GM12864 (cell line): ENCODE measurements around the gene BCAS3.
"Not testable (repeated sequence)": the region's sequence is repeated elsewhere in the genome, so short reads cannot be mapped to it uniquely, and the experiment has no call there.

Experiments
- DNase-seq: peaks from one replicate; pipeline ENCODE4 v3.0.0-alpha.2; 2011; ENCODE audit warnings: low read depth
- H3K4me3 ChIP-seq: 2 replicates; pipeline ENCODE4 v1.5.1; 2011; ENCODE audit warnings: mild to moderate bottlenecking, low read depth, low read length, control low read depth
- CTCF ChIP-seq: IDR thresholded peaks from 2 replicates; pipeline ENCODE4 v1.5.1; 2011; ENCODE audit warnings: low read depth, mild to moderate bottlenecking, moderate library complexity, low read length, control low read depth, inconsistent platforms; ENCODE audit errors: missing control alignments

BCAS3 gene

DNA sequence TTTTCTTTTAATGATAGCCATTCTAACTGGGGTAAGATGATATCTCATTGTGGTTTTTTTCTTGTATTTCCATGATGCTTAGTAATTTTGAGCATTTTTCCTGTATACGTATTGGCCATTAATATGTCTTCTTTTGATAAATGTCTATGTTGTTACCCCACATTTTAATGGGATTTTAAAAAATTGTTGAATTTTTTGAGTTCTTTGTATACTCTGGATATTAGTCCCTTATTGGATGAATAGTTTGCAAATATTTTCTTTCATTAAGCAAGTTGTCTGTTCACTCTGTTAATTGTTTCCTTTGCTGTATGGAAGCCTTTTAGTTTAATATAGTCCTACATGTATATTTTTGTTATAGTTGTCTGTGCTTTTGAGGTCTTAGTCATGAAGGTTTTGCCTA is 79.8 kb downstream of the BCAS3 start:
- no peak for DNase-seq
- H3K4me3 ChIP-seq, result no peak overlapping the region
- TF ChIP-seq CTCF, result no peak

DNA sequence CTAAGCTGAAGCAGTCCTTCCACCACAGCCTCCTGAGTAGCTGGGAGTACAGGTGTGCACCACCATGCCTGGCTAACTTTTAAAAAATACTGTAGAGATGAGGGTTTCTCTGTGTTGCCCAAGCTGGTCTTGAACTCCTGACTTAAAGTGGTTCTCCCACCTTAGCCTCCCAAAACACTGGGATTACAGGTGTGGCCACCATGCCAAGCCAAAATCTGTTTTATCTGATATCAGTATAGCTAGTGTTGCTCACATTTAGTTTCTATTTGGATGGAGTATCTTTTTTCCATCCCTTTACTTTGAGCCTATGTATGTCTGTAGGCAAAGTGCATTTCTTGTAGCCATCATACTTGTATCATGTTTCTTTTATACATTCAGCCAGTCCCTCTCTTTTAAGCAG is 82.1 kb downstream of the BCAS3 start:
- no peak overlapping the region for H3K4me3 ChIP-seq
- TF ChIP-seq CTCF, result no peak
- no peak for DNase-seq

- not testable (repeated sequence) for DNase-seq, H3K4me3 ChIP-seq
These were observed 83.7 kb downstream of the BCAS3 start for GRCh38 chr17:60761301-60761700.

DNA sequence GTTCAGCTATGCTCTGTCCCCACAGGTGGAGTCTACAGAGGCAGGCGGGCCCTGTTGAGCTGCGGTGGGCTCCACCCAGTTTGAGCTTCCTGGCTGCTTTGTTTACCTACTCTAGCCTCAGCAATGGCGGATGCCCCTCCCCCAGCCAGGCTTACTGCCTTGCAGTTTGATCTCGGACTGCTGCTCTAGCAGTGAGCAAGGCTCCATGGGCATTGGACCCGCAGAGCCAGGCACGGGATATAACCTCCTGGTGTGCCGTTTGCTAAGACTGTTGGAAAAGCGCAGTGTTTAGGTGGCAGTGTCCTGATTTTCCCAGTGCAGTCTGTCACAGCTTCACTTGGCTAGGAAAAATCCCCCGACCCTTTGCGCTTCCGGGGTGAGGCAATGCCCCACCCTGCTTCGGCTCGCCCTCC is 89.1 kb downstream of the BCAS3 start:
- no peak for DNase-seq
- no peak overlapping the region for H3K4me3 ChIP-seq
- no peak for TF ChIP-seq CTCF

- no peak for DNase-seq
- no peak overlapping the region for H3K4me3 ChIP-seq
- TF ChIP-seq CTCF, result no peak
These were observed 90.2 kb downstream of the BCAS3 start for GRCh38 chr17:60767744-60768308.

DNA sequence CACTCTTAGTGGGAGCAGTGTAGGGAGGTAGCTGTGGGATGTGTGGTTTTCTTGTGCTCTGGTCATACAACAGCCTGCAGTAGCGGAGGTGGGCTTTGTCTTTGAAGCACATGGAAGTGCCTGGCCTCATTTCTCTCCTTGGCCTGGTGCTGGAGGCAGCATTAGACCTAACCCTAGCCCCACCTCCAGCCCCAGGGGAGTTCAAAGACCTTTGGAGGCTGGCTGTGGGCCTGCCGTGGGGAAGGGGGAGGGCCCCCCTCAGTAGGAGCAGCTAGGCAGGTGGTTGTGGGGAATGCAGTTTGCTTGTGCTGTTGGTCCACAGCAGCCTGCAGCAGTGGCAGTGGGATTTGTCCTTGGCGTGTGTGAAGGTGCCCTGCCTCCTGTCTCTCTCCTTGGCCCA is 91.7 kb downstream of the BCAS3 start:
- no peak for DNase-seq
- H3K4me3 ChIP-seq, result no peak overlapping the region
- TF ChIP-seq CTCF, result no peak

- no peak for DNase-seq
- H3K4me3 ChIP-seq, result no peak overlapping the region
- TF ChIP-seq CTCF, result no peak
These were observed 93.3 kb downstream of the BCAS3 start for GRCh38 chr17:60770946-60771422.

DNA sequence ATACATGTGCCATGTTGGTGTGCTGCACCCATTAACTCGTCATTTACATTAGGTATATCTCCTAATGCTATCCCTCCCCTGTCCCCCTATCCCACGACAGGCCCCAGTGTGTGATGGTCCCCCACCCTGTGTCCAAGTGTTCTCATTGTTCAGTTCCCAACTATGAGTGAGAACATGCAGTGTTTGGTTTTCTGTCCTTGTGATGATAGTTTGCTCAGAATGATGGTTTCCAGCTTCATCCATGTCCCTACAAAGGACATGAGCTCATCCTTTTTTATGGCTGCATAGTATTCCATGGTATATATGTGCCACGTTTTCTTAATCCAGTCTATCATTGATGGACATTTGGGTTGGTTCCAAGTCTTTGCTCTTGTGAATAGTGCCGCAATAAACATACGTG is 94.0 kb downstream of the BCAS3 start:
- DNase-seq, H3K4me3 ChIP-seq: not testable (repeated sequence)
